ENCODE data around the gene SAMD1.

The SAMD1 gene

GRCh38 chr19:14090509-14091080, at the start of gene SAMD1:
Gene SAMD1 (minus strand): TSS chr19:14090751.
- H3K4me3 ChIP-seq (replicated peaks in 1 of 2; ENCODE audit: low read depth in 2 of 2, low read length in 2 of 2): peak within 1 kb of the TSS; percentile 68 to 79
- DNase-seq (ENCODE audit: low read depth in 2 of 2): peak; percentile 88 to 97
- TF ChIP-seq CTCF (IDR thresholded peaks at IDR 0.05; ENCODE audit: low read depth, low read length): no peak

GRCh38 chr19:14139944-14140343, 49.4 kb upstream of the SAMD1 start:
- DNase-seq (ENCODE audit: low read depth in 2 of 2): peak in 1 of 2 donors; percentile 32
- H3K4me3 ChIP-seq (replicated peaks in 1 of 2; ENCODE audit: low read depth in 2 of 2, low read length in 2 of 2): no peak overlapping the region
- TF ChIP-seq CTCF (IDR thresholded peaks at IDR 0.05; ENCODE audit: low read depth, low read length): no peak

- DNase-seq (ENCODE audit: low read depth in 2 of 2): peak; percentile 33 to 57
- no peak overlapping the region for H3K4me3 ChIP-seq (replicated peaks in 1 of 2; ENCODE audit: low read depth in 2 of 2, low read length in 2 of 2)
- TF ChIP-seq CTCF (IDR thresholded peaks at IDR 0.05; ENCODE audit: low read depth, low read length): no peak
Observed at GRCh38 chr19:14138576-14139265, 48.2 kb upstream of the SAMD1 start.

GRCh38 chr19:14136509-14137281, 46.1 kb upstream of the SAMD1 start, which contains the start of gene ASF1B:
Gene ASF1B (minus strand): TSS chr19:14136589. CDS start chr19:14136456, 133 bp downstream.
- TF ChIP-seq CTCF (IDR thresholded peaks at IDR 0.05; ENCODE audit: low read depth, low read length): peak; percentile 40
- DNase-seq (ENCODE audit: low read depth in 2 of 2): peak; percentile 100

GRCh38 chr19:14135985-14136508, 45.5 kb upstream of the SAMD1 start:
- no peak for TF ChIP-seq CTCF (IDR thresholded peaks at IDR 0.05; ENCODE audit: low read depth, low read length)
- H3K4me3 ChIP-seq (replicated peaks in 1 of 2; ENCODE audit: low read depth in 2 of 2, low read length in 2 of 2): peak overlapping the region; percentile 69 to 85
- no peak for DNase-seq (ENCODE audit: low read depth in 2 of 2)

More at GRCh38 chr19:14136509-14137281, 46.1 kb upstream of the SAMD1 start, which contains the start of gene ASF1B:
- H3K4me3 ChIP-seq (replicated peaks in 1 of 2; ENCODE audit: low read depth in 2 of 2, low read length in 2 of 2): peak within 1 kb of the TSS; percentile 70 to 85

- peak overlapping the region in 1 of 2 donors; percentile 85 for H3K4me3 ChIP-seq (replicated peaks in 1 of 2; ENCODE audit: low read depth in 2 of 2, low read length in 2 of 2)
- DNase-seq (ENCODE audit: low read depth in 2 of 2): no peak
- no peak for TF ChIP-seq CTCF (IDR thresholded peaks at IDR 0.05; ENCODE audit: low read depth, low read length)
Observed at GRCh38 chr19:14135355-14135754, 44.8 kb upstream of the SAMD1 start.

Data from cardiac fibroblast (primary cell).